HG02571 (cell line): ENCODE data around the gene TMEM81.

Experiments used
- ATAC-seq: cut with Tn5 transposase; IDR thresholded peaks from one replicate; pipeline ENCODE4 v1.9.1; 2021; ENCODE audit warnings: mild to moderate bottlenecking, moderate library complexity; ENCODE audit not compliant: unreplicated experiment

TMEM81 gene

GRCh38 chr1:205077158-205077933 lies 6.9 kb downstream of the TMEM81 start:
- ATAC-seq, result no peak

GRCh38 chr1:205076245-205076761 lies 8.0 kb downstream of the TMEM81 start:
- ATAC-seq, result no peak

GRCh38 chr1:205075642-205076155 lies 8.6 kb downstream of the TMEM81 start:
- no peak for ATAC-seq

- ATAC-seq, result no peak
Observed at GRCh38 chr1:205074513-205074912, 9.7 kb downstream of the TMEM81 start.

GRCh38 chr1:205074084-205074483 lies 10.2 kb downstream of the TMEM81 start:
- no peak for ATAC-seq

- ATAC-seq, result no peak
Observed at GRCh38 chr1:205073511-205073910, 10.7 kb downstream of the TMEM81 start.

- no peak for ATAC-seq
Observed at GRCh38 chr1:205072881-205073280, 11.4 kb downstream of the TMEM81 start.

GRCh38 chr1:205072286-205072685 lies 12.0 kb downstream of the TMEM81 start:
- no peak for ATAC-seq

- ATAC-seq, result no peak
Observed at GRCh38 chr1:205071801-205072200, 12.5 kb downstream of the TMEM81 start.

- ATAC-seq, result no peak
Observed at GRCh38 chr1:205071028-205071409, 13.2 kb downstream of the TMEM81 start.

GRCh38 chr1:205069371-205070125 lies 14.7 kb downstream of the TMEM81 start:
- ATAC-seq, result no peak

- no peak for ATAC-seq
Observed at GRCh38 chr1:205068457-205069040, 15.7 kb downstream of the TMEM81 start.

- ATAC-seq, result no peak
Observed at GRCh38 chr1:205068001-205068400, 16.3 kb downstream of the TMEM81 start.

GRCh38 chr1:205067031-205067430 lies 17.2 kb downstream of the TMEM81 start:
- ATAC-seq, result no peak

GRCh38 chr1:205066141-205066818 lies 18.0 kb downstream of the TMEM81 start:
- no peak for ATAC-seq

GRCh38 chr1:205065666-205066065 lies 18.6 kb downstream of the TMEM81 start:
- no peak for ATAC-seq

- ATAC-seq, result no peak
Observed at GRCh38 chr1:205064741-205065316, 19.4 kb downstream of the TMEM81 start.

- ATAC-seq, result no peak
Observed at GRCh38 chr1:205064301-205064700, 20.0 kb downstream of the TMEM81 start.

- ATAC-seq, result no peak
Observed at GRCh38 chr1:205062895-205063294, 21.4 kb downstream of the TMEM81 start.

GRCh38 chr1:205062319-205062718 lies 21.9 kb downstream of the TMEM81 start:
- no peak for ATAC-seq

- no peak for ATAC-seq
Observed at GRCh38 chr1:205061665-205062069, 22.6 kb downstream of the TMEM81 start.
